CD4-positive, alpha-beta T cell treated with Interleukin-6 at 100 ng/mL for 8 hours (primary cell): ENCODE results near the gene MAP1LC3B2.

Experiments used
- DNase-seq: peaks from one replicate; pipeline ENCODE4 v3.0.0-alpha.2; 2020; ENCODE audit warnings: mixed read lengths, low spot score

The MAP1LC3B2 gene

GRCh38 chr12:116595672-116596071 lies 36.5 kb downstream of the MAP1LC3B2 start:
- DNase-seq, result no peak

GRCh38 chr12:116597886-116598285 lies 38.7 kb downstream of the MAP1LC3B2 start:
- DNase-seq, result no peak

GRCh38 chr12:116598311-116599284 lies 39.4 kb downstream of the MAP1LC3B2 start:
- no peak for DNase-seq

DNA sequence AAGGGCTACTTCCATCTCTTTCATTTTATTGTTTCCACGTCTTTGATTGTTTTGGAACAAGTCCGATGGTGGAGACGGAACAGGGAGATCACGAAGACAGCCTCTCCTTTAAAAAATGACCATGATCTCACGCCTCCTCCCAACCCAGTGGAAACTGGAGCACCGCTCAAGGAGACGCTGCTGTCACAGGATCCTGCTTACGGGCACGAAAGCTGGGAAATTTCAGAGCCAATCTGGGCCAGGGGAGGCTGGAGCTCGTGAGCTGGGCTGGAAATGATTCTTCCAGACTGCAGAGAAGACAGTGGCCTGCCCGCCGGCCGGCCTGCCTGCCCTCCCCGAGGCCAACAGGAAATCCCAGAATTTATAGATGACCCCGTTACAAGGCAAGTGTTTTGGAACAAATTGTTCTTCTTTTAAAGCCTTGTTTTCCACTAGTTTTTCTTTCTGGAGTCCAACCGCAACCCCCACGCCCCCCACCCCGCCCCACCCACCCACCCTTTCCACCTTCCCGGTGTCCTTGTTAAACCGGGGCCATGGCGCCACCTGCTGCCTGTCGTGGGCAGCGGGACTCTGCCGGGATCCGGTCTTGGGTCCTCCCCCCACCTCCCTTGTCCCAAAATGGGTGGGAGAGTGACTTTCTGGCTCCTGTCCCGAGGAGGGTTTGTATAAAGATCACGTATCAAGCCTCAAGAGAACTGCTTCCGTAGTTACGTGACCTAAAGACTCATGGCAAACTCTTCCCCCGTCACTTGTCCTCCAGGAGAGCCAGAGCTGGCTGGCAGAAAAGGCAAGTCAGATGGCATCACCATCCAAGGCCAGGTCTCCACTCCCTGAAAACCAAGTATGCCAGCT lies 40.3 kb downstream of the MAP1LC3B2 start:
- DNase-seq, result peak; percentile 55

DNA sequence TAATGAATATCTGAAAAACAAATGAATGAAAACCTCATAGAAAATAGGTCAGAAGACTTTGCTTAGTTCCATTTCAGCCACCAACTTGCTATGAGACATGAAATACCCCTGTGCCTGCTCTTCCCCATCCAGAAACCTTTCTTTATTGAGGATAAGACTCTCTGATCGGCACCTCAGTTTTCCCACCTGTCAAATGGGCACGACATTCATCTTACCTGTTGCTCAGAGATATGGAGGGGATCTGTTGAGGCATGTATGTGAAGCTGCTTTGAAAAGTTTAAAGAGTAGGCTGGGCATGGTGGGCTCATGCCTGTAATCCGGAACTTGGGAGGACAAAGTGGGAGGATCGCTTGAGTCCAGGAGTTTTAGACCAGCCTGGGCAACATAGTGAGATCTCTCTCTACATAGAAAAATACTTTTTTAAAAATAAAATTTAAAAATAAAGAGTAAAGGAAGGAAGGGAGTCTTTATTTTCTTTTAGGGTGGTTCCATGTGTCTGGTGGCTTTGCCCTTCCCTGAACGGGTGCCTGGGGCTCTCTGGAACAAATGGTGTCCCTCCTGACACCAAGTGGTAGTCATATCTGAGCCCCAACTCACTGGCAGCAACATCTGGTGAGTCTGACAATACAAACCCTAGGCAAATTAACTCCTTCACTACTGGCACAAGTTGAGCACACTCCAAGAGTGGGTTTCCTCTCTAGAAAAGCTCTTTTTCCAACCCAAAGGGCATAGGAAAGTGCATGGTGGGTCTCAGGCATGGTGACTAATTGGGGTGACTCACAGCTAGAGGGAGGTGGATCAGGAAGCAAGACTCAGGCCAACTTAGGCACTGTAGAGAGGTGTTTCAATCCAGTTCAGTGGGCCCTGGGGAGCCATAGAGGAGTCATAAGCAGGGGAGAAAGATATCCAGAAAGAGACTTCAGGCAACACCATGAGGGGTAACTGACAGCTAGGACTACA lies 42.1 kb downstream of the MAP1LC3B2 start:
- DNase-seq, result no peak

DNA sequence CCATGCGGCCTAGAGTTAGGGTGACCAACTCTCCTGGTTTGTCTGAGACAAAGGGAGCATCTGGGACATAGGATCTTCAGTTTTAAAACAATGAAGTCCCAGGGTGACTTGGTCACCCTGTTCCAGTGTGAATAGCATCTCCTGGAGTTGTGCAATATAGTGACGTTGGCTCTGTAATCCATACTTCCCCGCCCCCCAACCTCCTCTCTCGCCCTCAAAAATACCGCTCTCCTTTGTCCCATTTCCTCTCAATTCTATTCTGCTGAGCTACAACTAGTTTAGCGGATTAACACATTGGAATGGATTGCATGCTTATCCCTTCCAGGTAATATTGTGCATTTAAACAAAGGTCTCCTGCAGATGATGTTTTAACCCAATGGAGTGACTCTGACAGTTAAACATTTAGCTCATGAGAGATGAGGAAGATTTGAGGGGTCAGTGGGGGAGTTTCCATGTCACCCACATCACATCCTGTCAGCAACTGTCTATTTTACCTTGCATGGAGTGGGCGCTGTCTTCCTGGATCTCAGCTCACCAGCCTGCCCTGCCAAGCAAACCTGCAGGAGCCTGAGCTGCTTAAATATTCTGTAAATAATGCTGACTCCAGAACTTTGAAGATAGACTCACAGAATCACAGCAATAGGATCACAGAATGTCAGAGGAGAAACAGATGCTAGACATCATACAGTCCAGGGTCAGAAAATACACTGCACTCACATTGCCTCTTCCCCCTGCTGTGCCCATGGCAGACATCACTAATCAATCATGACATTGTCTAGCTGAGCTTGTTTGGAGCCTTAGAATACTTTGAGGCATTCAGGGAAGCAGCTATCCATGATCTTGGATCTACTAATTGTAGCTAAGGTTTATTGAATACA lies 43.0 kb downstream of the MAP1LC3B2 start:
- DNase-seq, result no peak

- DNase-seq, result no peak
Observed at GRCh38 chr12:116603546-116604177, 44.5 kb downstream of the MAP1LC3B2 start.

DNA sequence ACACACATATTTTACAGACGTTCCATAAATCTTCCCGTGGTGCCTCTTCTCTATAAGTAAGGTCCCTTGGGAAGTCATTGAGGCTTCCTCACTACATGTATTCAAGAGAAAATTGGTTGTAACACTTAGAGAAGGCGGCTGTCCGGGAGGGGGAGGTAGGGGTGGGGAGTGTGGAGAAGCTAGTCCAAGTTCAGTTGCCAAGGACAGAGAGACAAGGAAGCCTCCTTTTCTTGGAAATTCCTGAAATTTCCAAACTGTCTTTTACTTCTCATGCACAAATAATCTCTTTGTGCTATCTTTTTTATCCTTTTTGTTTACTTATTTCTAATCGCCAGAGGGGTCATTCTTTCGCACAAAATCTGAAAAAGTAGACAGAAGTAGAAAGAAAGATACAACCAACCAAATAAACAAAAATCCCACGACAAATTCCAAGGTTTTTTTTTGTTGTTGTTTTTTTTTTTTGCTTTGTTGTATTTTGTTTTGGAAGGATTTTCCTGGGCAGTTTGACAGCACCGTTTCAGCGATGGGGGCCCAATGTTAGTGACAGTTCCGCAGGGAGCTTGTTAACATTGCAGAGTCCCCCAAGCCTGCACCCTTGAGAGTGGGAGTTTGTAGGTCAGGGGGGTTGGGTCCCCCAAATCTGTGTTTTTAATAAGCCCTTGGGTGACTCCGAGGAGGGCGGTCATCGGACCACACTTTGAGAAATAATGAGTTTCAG lies 45.2 kb downstream of the MAP1LC3B2 start:
- DNase-seq, result no peak

GRCh38 chr12:116604951-116605641 lies 45.9 kb downstream of the MAP1LC3B2 start:
- DNase-seq, result no peak

GRCh38 chr12:116606397-116606796 lies 47.2 kb downstream of the MAP1LC3B2 start:
- DNase-seq, result no peak

DNA sequence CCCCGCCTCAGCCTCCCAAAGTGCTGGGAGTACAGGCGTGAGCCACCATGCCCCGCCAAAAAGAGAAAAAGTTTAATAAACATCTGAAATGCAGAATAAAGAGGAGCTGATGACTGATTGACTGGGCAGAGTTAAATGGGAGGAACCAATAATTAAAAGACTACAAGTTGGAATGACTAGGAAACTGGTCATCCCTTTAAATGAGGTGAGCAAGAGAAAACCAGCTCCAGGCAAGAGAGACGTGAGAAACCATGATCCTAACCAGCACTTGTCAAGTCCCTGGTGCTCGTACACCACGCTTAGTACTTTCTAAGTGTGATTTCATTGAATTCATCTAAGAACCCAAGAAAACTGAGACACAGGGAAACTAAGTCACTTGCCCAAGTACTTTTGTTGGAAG lies 47.9 kb downstream of the MAP1LC3B2 start:
- DNase-seq, result no peak

GRCh38 chr12:116609319-116610114 lies 50.3 kb downstream of the MAP1LC3B2 start:
- peak; percentile 8 for DNase-seq

DNA sequence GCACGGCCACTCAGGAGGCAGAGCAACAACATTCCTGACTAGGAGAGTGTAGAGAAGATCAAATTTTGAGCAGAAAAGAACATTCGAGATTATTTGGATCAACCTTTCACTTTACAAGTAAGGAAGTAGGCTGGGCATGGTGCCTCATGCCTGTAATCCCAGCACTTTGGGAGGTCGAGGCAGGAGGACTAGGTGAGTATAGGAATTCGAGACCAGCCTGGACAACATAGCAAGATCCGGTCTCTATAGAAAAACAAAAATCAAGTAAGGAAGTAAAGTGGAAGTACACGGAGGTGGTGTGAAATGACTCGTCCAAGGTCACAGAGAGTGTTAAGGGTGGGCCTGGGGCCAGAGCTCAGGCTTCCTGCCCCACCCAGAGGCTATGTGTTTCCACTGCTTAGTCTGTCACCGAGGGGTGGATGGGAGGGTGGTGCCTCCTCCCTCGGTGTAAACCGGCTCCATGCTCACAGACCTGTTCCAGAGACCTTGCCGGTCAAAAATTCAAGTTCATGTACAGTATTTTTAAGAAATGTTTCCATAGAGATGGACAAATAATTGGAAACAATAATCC lies 51.9 kb downstream of the MAP1LC3B2 start:
- DNase-seq, result no peak

DNA sequence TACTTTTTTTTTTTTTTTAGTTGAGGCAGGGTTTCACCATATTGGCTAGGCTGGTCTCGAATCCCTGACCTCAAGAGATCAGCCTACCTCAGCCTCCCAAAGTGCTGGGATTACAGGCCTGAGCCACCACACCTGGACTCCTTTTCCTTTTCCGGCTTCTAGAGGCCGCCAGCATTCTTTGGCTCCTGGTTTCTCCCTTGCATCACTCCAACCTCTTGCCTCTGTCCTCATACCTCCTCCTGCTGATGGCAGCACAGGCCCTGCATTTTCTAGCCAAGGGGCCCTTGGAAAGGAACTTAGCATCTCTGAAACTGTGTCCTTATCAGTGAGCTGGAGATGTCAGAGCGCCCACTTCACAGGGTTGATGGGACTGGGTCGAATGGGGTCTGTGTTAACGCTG lies 53.3 kb downstream of the MAP1LC3B2 start:
- no peak for DNase-seq

DNA sequence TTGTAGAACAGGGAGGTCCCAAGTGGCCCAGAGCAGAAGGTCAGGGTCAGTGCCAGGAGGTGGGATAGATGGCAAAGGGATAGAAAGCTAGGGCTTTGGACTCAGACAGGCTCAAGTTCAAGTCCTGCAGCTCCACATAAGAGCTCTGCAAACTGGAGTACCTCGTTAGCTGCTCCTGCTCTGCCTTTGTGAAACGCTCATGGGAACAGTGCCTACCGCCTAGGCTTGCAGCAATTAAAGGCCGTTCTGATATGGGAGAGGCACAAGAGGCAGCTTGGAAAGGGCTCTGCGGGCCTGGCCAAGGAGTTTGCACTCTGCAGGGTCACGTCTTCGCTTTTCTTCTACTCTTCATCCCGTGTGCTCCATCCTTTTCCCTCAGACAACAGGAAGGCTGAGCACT lies 54.1 kb downstream of the MAP1LC3B2 start:
- DNase-seq, result no peak

- no peak for DNase-seq
Observed at GRCh38 chr12:116614194-116614915, 55.2 kb downstream of the MAP1LC3B2 start.
